OCI-M2 (cell line): ENCODE measurements around the gene PPFIBP1.
"Not testable (repeated sequence)": the region's sequence is repeated elsewhere in the genome, so short reads cannot be mapped to it uniquely, and the experiment has no call there.

Source experiments
- DNase-seq: peaks from one replicate; lab custom pipeline; 2025; ENCODE audit not compliant: unreplicated experiment; lab: John Stamatoyannopoulos, UW

The PPFIBP1 gene

DNA sequence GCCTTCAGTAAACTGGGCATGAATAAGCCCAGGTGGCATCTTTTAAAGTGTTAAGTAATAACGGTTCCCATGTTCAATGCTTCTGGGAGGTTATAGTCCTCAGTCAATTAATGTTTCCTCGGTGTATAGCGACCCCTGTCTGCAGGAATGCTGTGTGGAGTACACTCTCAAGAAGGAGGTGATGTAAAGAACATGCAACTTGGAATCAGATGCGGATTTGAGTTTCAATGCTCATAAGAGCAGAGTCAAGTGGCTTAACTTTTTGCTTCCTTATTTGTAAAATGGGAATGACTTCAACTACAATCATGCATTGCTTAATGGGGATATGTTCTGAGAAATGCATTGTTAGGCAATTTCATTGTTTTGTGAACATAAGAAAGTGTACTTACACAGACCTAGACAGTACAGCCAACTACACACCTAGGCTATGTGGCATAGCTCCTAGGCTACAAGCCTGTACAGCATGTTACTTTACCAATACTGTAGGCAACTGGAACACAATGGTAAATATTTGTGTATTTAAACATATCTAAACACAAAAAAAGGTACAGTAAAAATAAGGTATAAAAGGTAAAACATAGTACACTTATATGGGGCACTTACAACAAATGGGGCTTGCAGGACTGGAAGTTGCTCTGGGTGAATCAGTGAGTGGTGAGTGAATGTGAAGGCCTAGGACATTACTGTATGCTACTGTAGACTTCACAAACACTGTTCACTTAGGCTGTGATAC lies 179.9 kb downstream of the PPFIBP1 start:
- no peak for DNase-seq

DNA sequence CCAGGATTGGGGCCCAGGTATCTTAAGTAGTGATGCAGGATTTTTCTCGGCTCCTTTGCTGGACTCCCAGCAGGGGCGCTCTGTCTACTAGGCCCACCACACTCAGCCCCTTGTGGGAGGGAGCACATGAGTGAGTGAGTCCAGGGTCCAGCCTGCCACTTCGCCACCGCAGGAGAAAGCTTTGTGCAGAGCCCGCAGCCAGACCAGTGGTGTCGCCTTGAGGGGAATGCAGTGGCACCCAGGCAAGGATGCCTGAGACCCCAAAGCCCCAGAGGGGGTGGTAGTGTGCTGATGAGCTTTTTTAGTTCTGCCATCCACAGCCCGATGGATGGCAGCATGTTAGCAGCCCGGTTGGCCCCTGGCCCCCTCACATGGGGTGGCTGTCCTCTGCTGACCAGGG lies 181.3 kb downstream of the PPFIBP1 start:
- no peak for DNase-seq

DNA sequence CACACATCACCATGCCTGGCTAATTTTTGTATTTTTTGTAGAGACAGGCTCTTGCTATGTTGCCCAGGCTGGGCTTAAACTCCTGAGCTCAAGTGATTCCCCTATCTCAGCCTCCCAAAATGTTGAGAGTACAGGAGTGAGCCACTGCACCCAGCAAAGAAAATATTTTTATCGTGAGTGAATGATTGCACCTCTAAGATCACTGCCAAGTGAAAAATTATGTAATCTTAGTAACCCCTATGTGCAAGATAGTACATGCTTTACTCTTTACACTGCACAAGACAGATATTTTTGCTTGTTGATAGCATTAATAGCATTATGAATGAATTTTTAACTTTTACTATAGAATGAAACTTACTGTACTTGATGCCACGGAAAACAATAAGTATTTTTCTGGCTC lies 183.2 kb downstream of the PPFIBP1 start:
- DNase-seq: no peak

DNA sequence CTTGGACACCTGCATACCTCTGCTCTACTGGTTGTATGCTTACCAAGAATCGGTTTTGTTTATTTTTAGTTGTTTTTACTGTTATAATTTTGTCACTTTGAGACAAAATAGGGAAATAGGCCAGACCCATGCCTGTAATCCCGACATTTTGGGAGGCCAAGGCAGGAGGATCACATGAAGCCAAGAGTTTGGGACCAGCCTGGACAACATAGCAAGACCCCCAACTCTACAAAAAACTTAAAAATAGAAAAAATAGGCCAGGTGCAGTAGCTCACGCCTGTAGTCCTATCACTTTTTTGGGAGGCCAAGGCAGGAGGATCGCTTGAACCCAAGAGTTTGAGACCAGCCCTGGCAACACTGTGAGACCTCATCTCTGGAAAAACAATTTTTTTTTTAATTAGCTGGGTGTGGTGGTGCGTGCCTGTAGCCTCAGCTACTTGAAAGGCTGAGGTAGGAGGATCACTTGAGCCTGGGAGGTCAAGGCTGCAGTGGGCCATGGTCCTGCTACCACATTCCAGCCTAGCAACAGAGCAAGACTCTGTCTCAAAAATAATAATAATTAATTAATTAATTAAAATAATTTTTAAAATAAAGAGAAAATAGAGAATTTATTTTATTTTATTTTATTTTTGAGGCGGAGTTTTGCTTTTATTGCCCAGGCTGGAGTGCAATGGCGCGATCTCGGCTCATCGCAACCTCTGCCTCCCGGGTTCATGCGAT lies 185.4 kb downstream of the PPFIBP1 start:
- DNase-seq: no peak

DNA sequence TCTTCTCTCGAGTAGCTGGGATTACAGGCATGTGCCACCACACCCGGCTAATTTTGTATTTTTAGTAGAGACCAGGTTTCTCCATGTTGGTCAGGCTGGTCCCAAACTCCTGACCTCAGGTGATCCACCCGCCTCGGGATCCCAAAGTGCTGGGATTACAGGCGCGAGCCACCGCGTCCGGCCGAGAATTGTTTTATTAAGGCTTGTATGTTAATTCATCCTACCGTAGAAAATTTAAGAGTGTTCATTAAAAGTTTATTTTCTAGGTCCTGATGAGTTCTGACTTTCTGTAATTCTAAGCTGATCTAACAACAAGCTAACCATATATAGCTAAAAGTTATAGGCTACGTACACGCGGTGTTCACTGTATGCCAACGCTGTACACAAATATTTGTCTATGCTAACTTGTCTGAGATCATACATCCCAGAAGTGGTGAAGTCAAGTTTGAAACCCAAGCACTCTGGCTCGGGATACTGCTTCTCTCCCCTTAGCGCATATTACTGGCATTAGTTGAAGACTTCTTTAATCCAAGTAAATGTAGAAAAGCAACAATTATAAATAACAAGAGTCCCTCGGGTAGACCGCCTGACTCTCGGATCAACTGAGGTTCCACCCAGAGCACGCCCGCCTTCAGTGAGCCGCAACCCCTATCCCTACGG lies 186.1 kb downstream of the PPFIBP1 start:
- DNase-seq: no peak

DNA sequence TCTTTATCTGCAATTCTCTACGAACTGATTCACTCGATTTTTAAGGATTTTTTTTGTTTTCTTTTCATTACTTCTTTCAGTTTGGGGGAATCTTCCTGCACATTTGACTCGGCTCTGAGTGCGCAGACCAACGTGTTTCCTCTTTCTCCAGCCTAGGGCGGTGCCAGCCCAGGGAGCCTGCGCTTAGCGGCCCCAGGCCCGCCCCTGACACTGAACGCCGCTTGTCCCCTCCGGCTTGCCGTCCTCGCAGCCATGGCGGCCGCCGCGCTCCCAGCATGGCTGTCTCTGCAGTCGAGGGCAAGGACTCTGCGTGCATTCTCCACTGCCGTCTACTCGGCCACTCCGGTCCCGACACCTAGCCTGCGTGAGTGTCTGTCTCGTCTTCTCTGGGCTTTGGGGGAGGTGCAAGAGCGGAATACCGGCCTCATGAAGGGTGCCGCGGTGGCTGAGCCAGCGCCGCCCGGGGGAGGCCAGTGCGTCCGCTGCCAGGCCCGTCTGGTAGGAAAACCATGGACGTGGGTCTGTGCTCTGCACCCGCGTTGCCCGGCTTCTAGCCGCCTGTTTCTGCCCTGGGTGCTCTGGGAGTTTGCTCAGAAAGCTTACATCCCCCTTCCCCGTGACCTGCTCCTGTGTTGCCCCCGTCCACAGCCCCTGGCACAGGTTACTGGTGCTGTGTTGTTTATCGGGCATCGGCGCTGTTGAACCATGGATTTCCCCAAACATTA lies 186.7 kb downstream of the PPFIBP1 start, which contains the start of gene MRPS35:
TSS of gene MRPS35 (plus strand) at position 241 of the 725 bp plus-strand sequence. CDS start at position 253, 12 bp downstream.
- no peak for DNase-seq

DNA sequence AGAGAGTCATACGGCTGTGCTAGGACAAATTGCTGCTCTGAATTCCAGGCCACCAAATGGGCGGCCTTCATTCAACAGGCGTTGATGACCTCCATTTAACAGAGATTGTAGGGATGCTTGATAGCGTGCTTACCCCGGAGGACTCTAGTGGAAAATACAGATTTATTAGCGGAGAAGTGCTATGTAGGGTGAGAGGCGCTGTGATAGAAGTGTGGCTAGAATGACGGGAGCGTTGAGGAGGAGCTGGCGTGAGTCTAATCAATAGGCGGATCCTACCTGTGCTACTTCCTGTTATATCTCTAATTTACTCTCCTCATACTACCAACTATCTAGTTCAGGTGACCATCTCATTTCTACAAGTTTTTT lies 187.3 kb downstream of the PPFIBP1 start:
- DNase-seq: no peak

DNA sequence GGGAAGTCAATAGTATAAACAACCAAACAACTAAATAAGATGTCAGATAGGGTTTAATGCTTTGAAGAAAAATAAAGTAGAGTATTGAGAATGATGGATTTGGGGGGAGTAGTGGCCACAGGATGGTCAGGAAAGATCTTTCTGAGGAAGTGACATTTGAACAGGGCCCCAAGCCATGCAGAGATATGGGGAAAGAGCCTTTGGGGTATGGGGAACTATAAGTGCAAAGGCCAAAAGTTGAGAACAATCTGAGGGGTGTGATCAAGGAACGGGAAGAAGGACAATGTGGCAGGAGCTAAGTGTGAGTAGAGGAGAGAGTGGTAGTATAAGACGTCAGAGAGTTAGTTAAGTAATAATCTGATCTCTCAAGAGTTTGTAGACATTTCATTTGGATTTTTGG lies 188.0 kb downstream of the PPFIBP1 start:
- no peak for DNase-seq

DNA sequence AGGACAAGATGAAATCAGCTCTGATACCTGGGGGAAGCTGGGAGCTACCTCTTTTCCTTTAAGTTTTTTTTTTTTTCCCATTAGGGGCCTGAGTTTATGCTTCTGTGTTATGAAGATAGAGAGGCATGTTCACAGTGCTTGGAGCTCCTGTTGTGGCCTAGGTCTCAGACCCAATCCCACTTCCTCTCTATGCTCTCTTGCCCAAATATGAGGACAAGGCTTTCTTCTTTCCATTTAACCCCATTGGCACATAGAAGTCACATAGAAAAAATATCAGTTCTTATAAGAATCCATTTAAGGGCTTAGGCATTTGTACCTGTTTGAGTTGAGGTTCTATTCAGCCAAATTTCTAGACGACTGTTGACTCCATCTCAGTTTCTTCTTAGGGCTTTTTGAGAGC lies 199.2 kb downstream of the PPFIBP1 start:
- DNase-seq: no peak

DNA sequence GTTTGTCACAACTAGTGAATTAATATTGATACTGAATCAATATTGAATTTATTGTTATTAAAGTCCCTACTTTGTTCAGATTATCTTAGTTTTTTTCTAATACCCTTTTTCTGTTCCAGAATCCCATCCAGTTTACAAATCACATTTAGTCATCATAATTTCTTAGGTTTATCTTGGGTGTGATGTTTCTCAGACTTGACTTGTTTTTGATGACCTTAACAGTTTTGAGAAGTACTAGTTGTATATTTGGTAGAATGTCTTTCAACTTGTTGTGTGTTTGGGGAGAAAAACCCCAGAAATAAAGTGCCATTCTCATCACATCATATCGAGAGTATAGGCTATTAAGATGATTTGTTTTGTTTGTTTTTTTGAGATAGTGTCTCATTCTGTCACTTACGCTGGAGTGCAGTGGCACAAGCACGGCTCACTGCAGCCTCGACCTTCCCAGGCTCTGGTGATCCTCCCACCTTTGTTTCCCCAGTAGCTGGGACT lies 206.1 kb downstream of the PPFIBP1 start:
- no peak for DNase-seq

DNA sequence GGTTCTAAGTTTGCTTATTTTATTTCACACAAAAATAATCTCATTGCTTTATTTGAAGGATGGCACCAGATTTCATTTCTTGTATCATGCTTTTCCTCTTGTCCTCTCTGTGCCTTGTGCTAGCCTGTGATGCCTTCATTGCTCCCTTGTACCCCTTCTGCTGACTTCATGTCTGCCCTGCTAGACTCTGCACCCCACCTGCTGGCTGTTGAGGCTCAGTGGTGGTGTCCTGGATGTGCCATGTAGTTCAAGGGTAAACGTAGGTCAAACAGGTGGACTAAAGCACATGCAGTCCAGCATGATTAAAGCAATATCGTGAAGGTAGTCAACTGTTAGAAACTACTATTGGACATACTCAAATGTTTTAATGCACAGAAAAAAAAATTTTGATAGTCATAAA lies 208.3 kb downstream of the PPFIBP1 start:
- DNase-seq: no peak

DNA sequence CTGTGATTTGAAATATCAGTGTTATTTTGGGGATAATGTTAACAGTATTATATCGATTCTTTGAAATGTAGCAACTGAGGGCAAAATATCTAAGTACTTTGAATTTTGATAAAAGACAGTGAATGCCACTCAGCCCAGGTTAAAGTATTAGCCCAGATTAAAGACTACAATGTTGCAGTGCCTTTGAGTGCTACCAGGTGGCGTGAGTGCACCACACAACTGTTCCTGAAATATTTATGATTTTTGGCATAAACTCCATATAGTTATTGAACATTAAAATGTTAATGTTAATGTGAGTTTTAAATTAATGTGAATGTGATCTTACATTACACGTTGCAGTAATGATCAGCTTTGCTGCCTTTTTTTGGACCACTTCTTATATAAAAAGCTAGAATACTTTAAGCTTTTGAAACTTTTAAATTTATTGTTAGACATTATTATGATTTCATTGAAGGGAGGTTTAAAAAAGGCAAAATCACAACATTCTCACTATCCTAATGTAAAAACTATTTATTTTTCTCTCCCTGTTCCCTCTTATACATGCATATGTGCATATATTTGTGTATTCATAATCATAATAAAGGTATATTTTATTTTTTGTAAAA lies 209.1 kb downstream of the PPFIBP1 start:
- DNase-seq: no peak

DNA sequence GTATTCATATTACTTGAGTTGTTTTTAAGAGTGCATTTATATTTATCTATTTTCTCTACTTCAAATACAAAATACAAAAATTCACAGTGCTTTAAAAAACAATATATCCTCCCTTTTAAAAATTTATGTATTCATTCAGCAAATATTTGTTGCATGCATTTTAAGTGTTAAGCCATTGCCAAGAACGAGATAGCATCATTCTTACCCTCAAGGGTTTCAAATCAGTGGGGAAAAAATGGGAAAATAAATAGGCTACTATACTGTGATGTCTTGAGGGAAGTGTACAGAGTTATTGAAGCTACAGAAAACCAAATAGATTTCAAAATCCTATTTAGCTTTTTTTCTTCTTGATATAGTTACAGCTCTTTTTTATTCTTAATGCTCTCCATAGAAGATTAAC lies 209.8 kb downstream of the PPFIBP1 start:
- no peak for DNase-seq

DNA sequence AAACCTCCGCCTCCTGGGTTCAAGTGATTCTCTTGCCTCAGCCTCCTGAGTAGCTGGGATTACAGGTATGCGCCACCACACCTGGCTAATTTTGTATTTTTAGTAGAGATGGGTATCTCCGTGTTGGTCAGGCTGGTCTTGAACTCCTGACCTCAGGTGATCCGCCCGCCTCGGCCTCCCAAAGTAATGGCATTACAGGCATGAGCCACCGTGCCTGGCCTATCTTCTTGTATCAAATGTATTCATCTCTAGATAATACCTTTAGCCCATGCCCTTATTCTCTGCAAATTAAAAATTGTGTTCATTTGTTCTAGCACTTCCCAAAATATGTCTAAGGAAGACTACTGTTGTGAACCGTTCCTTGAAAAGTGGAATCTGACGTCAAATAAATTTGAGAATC lies 210.3 kb downstream of the PPFIBP1 start:
- DNase-seq: not testable (repeated sequence)

DNA sequence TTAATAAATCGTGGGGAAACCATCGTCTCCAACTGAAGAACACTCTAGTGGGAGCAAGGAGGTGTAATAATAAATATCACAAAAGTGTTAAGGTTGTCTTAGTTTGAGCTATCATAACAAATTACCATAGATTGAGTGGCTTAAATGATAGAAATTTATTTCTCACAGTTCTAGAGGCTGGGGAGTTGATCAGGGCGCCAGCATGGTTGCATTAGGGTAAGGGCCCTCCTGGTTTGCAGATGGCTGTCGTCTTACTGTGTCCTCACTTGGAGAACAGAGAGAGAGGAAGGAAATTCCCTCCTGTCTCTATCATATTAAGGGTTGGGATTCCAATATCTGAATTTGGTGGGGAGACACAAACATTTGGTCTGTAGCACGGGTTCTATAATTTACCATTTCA lies 219.6 kb downstream of the PPFIBP1 start:
- DNase-seq: no peak
